Measurements from ENCODE around the gene SEC14L1. TPM values are rescaled to one million over a fixed set of nuclear protein-coding genes. Genes with fewer than 3 reads are reported as not detected.

Gene SEC14L1
- polyA plus RNA-seq, 1 experiment: 25.2 TPM

- no peak for DNase-seq (ENCODE audit: low read depth)
- Histone ChIP-seq H3K4me3 (ENCODE audit: low read depth, low read length) (no peak overlapping the region), H3K36me3 (ENCODE audit: control insufficient read depth, insufficient read depth, low read length) (peaks cover 43% of the 10 kb centered on the region), H3K27me3 (ENCODE audit: control insufficient read depth, insufficient read depth, low read length) (no peaks in the 10 kb centered on the region)
- no peak for TF ChIP-seq CTCF (IDR thresholded peaks at IDR 0.05; ENCODE audit: insufficient read depth, low read depth, low read length)
- POLR2A ChIA-PET: no interaction called here
- CTCF ChIA-PET: no interaction called here
Measured at GRCh38 chr17:77211681-77212080, 70.9 kb downstream of the SEC14L1 start.

- no peak for DNase-seq (ENCODE audit: low read depth)
- ChIA-PET CTCF (interaction anchor here (1.3 to 1.8 kb wide), 2 partner anchors 114 to 126 kb away, joined by 3 to 4 read pairs; no protein-coding TSS in a partner anchor), POLR2A (no interaction called here)
- no peaks in the 10 kb centered on the region for H3K27me3 ChIP-seq (ENCODE audit: control insufficient read depth, insufficient read depth, low read length)
- H3K36me3 ChIP-seq (ENCODE audit: control insufficient read depth, insufficient read depth, low read length): peaks cover 45% of the 10 kb centered on the region
- H3K4me3 ChIP-seq (ENCODE audit: low read depth, low read length): no peak overlapping the region
- TF ChIP-seq CTCF (IDR thresholded peaks at IDR 0.05; ENCODE audit: insufficient read depth, low read depth, low read length): no peak
Measured at GRCh38 chr17:77212081-77212832, 71.5 kb downstream of the SEC14L1 start.

- ChIA-PET POLR2A (no interaction called here), CTCF (interaction anchor here (1.2 to 1.8 kb wide), 3 partner anchors 115 to 126 kb away, joined by 3 to 4 read pairs (median 3); no protein-coding TSS in a partner anchor)
- Histone ChIP-seq H3K36me3 (ENCODE audit: control insufficient read depth, insufficient read depth, low read length) (peaks cover 49% of the 10 kb centered on the region), H3K27me3 (ENCODE audit: control insufficient read depth, insufficient read depth, low read length) (no peaks in the 10 kb centered on the region), H3K4me3 (ENCODE audit: low read depth, low read length) (no peak overlapping the region)
- TF ChIP-seq CTCF (IDR thresholded peaks at IDR 0.05; ENCODE audit: insufficient read depth, low read depth, low read length): no peak
- DNase-seq (ENCODE audit: low read depth): no peak
Measured at GRCh38 chr17:77212833-77213777, 72.3 kb downstream of the SEC14L1 start.

GRCh38 chr17:77213778-77214132 lies 73.0 kb downstream of the SEC14L1 start:
- ChIA-PET POLR2A (no interaction called here), CTCF (interaction anchor here (1.2 to 1.8 kb wide), 3 partner anchors 116 to 127 kb away, joined by 3 to 4 read pairs (median 3); no protein-coding TSS in a partner anchor)
- peaks cover 49% of the 10 kb centered on the region for H3K36me3 ChIP-seq (ENCODE audit: control insufficient read depth, insufficient read depth, low read length)
- H3K4me3 ChIP-seq (ENCODE audit: low read depth, low read length): no peak overlapping the region
- no peaks in the 10 kb centered on the region for H3K27me3 ChIP-seq (ENCODE audit: control insufficient read depth, insufficient read depth, low read length)
- no peak for TF ChIP-seq CTCF (IDR thresholded peaks at IDR 0.05; ENCODE audit: insufficient read depth, low read depth, low read length)
- no peak for DNase-seq (ENCODE audit: low read depth)

- no peak overlapping the region for H3K4me3 ChIP-seq (ENCODE audit: low read depth, low read length)
- TF ChIP-seq CTCF (IDR thresholded peaks at IDR 0.05; ENCODE audit: insufficient read depth, low read depth, low read length): no peak
- no peaks in the 10 kb centered on the region for H3K27me3 ChIP-seq (ENCODE audit: control insufficient read depth, insufficient read depth, low read length)
- H3K36me3 ChIP-seq (ENCODE audit: control insufficient read depth, insufficient read depth, low read length): peaks cover 46% of the 10 kb centered on the region
- ChIA-PET CTCF (interaction anchor here (1.8 kb wide), 1 partner anchor 116 kb away, joined by 4 read pairs; no protein-coding TSS in a partner anchor), POLR2A (no interaction called here)
- no peak for DNase-seq (ENCODE audit: low read depth)
Measured at GRCh38 chr17:77214328-77214727, 73.6 kb downstream of the SEC14L1 start.
